Measurements from ENCODE around the gene TRIM26. TPM values are rescaled to one million over a fixed set of nuclear protein-coding genes. Genes with fewer than 3 reads are reported as not detected.

TRIM26 gene
- total and polyA plus RNA-seq, 8 donors = 12.1 to 25.8 (median 21.7) TPM

- TF ChIP-seq CTCF (IDR thresholded peaks at IDR 0.05) = no peak
- peak overlapping the region; percentile 3 to 61 (median 34) for H3K27ac ChIP-seq
- H3K36me3 ChIP-seq = no peaks in the 10 kb centered on the region
- 65 to 73% methylated on average over 4 of the region's 4 CpGs for WGBS, 2 donors
- no peak overlapping the region for H3K4me3 ChIP-seq
- H3K4me1 ChIP-seq = peaks cover 15 to 40% (median 36%) of the 10 kb centered on the region in 3 donors
- no peaks in the 10 kb centered on the region for H3K9me3 ChIP-seq
- ATAC-seq (peak in 2 of 4 donors; percentile 8 to 16), FAIRE-seq (no peak), DNase-seq (no peak)
- no peaks in the 10 kb centered on the region for H3K27me3 ChIP-seq
- intact Hi-C loops (cut with DNase I) = no loop called here
These were observed 5.4 kb downstream of the TRIM26 start for GRCh38 chr6:30207619-30208295.

- H3K4me3 ChIP-seq = no peak overlapping the region
- intact Hi-C loops (cut with DNase I) = no loop called here
- H3K9me3 ChIP-seq = no peaks in the 10 kb centered on the region
- peak overlapping the region; percentile 3 to 61 (median 34) for H3K27ac ChIP-seq
- no peak for TF ChIP-seq CTCF (IDR thresholded peaks at IDR 0.05)
- ATAC-seq = peak; percentile 50 to 77 (median 68)
- DNase-seq = no peak
- no peaks in the 10 kb centered on the region for H3K27me3 ChIP-seq
- no peak for FAIRE-seq
- H3K4me1 ChIP-seq = peaks cover 15 to 39% (median 31%) of the 10 kb centered on the region in 3 donors
- no peaks in the 10 kb centered on the region for H3K36me3 ChIP-seq
- 35% methylated on average over 11 of the region's 11 CpGs for WGBS, 2 donors
These were observed 6.2 kb downstream of the TRIM26 start for GRCh38 chr6:30206799-30207618.

- FAIRE-seq (no peak), DNase-seq (no peak), ATAC-seq (no peak)
- Histone ChIP-seq H3K36me3 (peaks cover 0 to 3% (median 0%) of the 10 kb centered on the region in 3 donors), H3K4me1 (peaks cover 10 to 31% (median 23%) of the 10 kb centered on the region in 3 donors), H3K4me3 (no peak overlapping the region), H3K27ac (no peak overlapping the region), H3K27me3 (no peaks in the 10 kb centered on the region), H3K9me3 (no peaks in the 10 kb centered on the region)
- WGBS, 2 donors = 76 to 89% methylated on average over 7 of the region's 7 CpGs
- TF ChIP-seq CTCF (IDR thresholded peaks at IDR 0.05) = no peak
- intact Hi-C loops (cut with DNase I) = no loop called here
These were observed 7.1 kb downstream of the TRIM26 start for GRCh38 chr6:30206152-30206551.

GRCh38 chr6:30204116-30204515, 9.1 kb downstream of the TRIM26 start:
- no peak for ATAC-seq

More at GRCh38 chr6:30204116-30204515, 9.1 kb downstream of the TRIM26 start:
- WGBS, 2 donors = 92 to 100% methylated on average over 1 of the region's 1 CpG
- Histone ChIP-seq H3K36me3 (peaks cover 0 to 5% (median 0%) of the 10 kb centered on the region in 3 donors), H3K27me3 (no peaks in the 10 kb centered on the region), H3K27ac (no peak overlapping the region), H3K4me1 (peaks cover 10 to 20% (median 18%) of the 10 kb centered on the region in 3 donors), H3K9me3 (no peaks in the 10 kb centered on the region), H3K4me3 (no peak overlapping the region)
- TF ChIP-seq CTCF (IDR thresholded peaks at IDR 0.05) = no peak
- no peak for DNase-seq
- no peak for FAIRE-seq
- intact Hi-C loops (cut with DNase I) = no loop called here

Data from pancreas (tissue), 10 donors.